Measurements from ENCODE around the gene RIMS4.

- TF ChIP-seq CTCF (IDR thresholded peaks at IDR 0.05) (no peak), POLR2A (IDR thresholded peaks at IDR 0.05) (no peak)
These were observed 99.1 kb downstream of the RIMS4 start for GRCh38 chr20:44711237-44711636.
